Measurements from ENCODE around the gene NPIPB9.
"Not testable (repeated sequence)": the region's sequence is repeated elsewhere in the genome, so short reads cannot be mapped to it uniquely, and the experiment has no call there.

DNA sequence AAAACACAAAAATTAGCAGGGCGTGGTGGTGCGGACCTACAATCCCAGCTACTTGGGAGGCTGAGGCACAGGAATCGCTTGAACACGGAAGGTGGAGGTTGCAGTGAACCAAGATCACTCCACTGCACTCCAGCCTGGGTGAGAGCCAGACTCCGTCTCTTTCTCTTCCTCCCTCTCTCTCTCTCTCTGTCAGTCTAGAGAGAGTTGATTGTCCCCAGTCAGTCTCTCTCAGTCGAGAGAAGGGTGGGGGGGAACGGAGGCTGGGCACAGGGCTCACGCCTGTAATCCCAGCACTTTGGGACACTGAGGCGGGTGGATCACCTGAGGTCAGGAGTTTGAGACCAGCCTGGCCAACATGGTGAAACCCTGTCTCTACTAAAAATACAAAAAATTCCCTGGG is 10.3 kb upstream of the NPIPB9 start:
- TF ChIP-seq, protein P1, sequence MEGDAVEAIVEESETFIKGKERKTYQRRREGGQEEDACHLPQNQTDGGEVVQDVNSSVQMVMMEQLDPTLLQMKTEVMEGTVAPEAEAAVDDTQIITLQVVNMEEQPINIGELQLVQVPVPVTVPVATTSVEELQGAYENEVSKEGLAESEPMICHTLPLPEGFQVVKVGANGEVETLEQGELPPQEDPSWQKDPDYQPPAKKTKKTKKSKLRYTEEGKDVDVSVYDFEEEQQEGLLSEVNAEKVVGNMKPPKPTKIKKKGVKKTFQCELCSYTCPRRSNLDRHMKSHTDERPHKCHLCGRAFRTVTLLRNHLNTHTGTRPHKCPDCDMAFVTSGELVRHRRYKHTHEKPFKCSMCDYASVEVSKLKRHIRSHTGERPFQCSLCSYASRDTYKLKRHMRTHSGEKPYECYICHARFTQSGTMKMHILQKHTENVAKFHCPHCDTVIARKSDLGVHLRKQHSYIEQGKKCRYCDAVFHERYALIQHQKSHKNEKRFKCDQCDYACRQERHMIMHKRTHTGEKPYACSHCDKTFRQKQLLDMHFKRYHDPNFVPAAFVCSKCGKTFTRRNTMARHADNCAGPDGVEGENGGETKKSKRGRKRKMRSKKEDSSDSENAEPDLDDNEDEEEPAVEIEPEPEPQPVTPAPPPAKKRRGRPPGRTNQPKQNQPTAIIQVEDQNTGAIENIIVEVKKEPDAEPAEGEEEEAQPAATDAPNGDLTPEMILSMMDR (IDR thresholded peaks at IDR 0.05; ENCODE audit: low read length) = not testable (repeated sequence)
- not testable (repeated sequence) for TF ChIP-seq EZH2 (IDR thresholded peaks at IDR 0.05; ENCODE audit: borderline replicate concordance, low read length)
